ENCODE results near the gene OR11H7. TPM values are rescaled to one million over a fixed set of nuclear protein-coding genes. Genes with fewer than 3 reads are reported as not detected.

Gene OR11H7
- polyA plus RNA-seq (2013) = not detected in 2 replicates

GRCh38 chr14:20228681-20229080 is at the start of gene OR11H7:
TSS of gene OR11H7 (plus strand) at chr14:20228981.
- no peak within 1 kb of the TSS for H3K4ac ChIP-seq (ENCODE audit: low read depth, low read length)
- WGBS (ENCODE audit: extremely low coverage, insufficient coverage, insufficient read length) = no CpG with 5 or more reads among the region's 1 CpG
- no peak within 1 kb of the TSS for H3K14ac ChIP-seq (ENCODE audit: low read length)
- H3K27me3 ChIP-seq (ENCODE audit: insufficient read depth, low read length) = peaks cover 2% of the 10 kb centered on the region
- H3K79me1 ChIP-seq (ENCODE audit: low read length) = no peaks in the 10 kb centered on the region
- H3K4me1 ChIP-seq (ENCODE audit: control insufficient read depth in 1 of 2, insufficient read depth in 2 of 2, low read length in 2 of 2) = no peaks in the 10 kb centered on the region
- no peak within 1 kb of the TSS for H3K23ac ChIP-seq (ENCODE audit: low read length)
- H4K12ac ChIP-seq (ENCODE audit: low read depth, low read length) = no peak within 1 kb of the TSS
- H2BK120ac ChIP-seq (ENCODE audit: insufficient read depth, low read length, poor library complexity) = no peak within 1 kb of the TSS
- no peak within 1 kb of the TSS for H2AK5ac ChIP-seq (ENCODE audit: low read length)
- no peak within 1 kb of the TSS for H4K91ac ChIP-seq (ENCODE audit: low read depth, low read length)
- peaks cover 11% of the 10 kb centered on the region for H3K9me3 ChIP-seq (ENCODE audit: insufficient read depth, low read depth, low read length)
- no peak within 1 kb of the TSS for H3K27ac ChIP-seq (ENCODE audit: low read depth, low read length)
- H2AFZ ChIP-seq (ENCODE audit: insufficient read depth, low read length, poor library complexity) = no peak within 1 kb of the TSS
- no peak within 1 kb of the TSS for H2BK12ac ChIP-seq (ENCODE audit: low read length)
- H3K9ac ChIP-seq (ENCODE audit: low read length) = no peak within 1 kb of the TSS
- no peak within 1 kb of the TSS for H3K4me2 ChIP-seq (ENCODE audit: low read length)
- H3K79me2 ChIP-seq (ENCODE audit: control insufficient read depth, insufficient read depth, low read length, poor library complexity) = no peaks in the 10 kb centered on the region
- no peaks in the 10 kb centered on the region for H3K36me3 ChIP-seq (ENCODE audit: control insufficient read depth in 1 of 2, insufficient read depth in 2 of 2, low read length in 2 of 2)
- H3K18ac ChIP-seq (ENCODE audit: low read length) = no peak within 1 kb of the TSS
- no peak for DNase-seq
- no peak within 1 kb of the TSS for H4K8ac ChIP-seq (ENCODE audit: low read depth, low read length)
- no peak within 1 kb of the TSS for H3K4me3 ChIP-seq (ENCODE audit: low read depth, low read length)
- H2BK5ac ChIP-seq (ENCODE audit: low read depth, low read length, poor library complexity) = no peak within 1 kb of the TSS

GRCh38 chr14:20179218-20179617 is 49.6 kb upstream of the OR11H7 start:
- H3K27ac ChIP-seq (ENCODE audit: low read depth, low read length) = no peak overlapping the region
- H3K9me3 ChIP-seq (ENCODE audit: insufficient read depth, low read depth, low read length) = peaks cover 20% of the 10 kb centered on the region
- H3K23ac ChIP-seq (ENCODE audit: low read length) = no peak overlapping the region
- H2BK120ac ChIP-seq (ENCODE audit: insufficient read depth, low read length, poor library complexity) = no peak overlapping the region
- H2BK5ac ChIP-seq (ENCODE audit: low read depth, low read length, poor library complexity) = no peak overlapping the region
- H3K4ac ChIP-seq (ENCODE audit: low read depth, low read length) = no peak overlapping the region
- no peaks in the 10 kb centered on the region for H3K79me1 ChIP-seq (ENCODE audit: low read length)
- H3K14ac ChIP-seq (ENCODE audit: low read length) = no peak overlapping the region
- H3K4me1 ChIP-seq (ENCODE audit: control insufficient read depth in 1 of 2, insufficient read depth in 2 of 2, low read length in 2 of 2) = no peaks in the 10 kb centered on the region
- H2AK5ac ChIP-seq (ENCODE audit: low read length) = no peak overlapping the region
- no peak overlapping the region for H2AFZ ChIP-seq (ENCODE audit: insufficient read depth, low read length, poor library complexity)
- WGBS (ENCODE audit: extremely low coverage, insufficient coverage, insufficient read length) = no CpG with 5 or more reads among the region's 5 CpGs
- H3K27me3 ChIP-seq (ENCODE audit: insufficient read depth, low read length) = no peaks in the 10 kb centered on the region
- H3K18ac ChIP-seq (ENCODE audit: low read length) = no peak overlapping the region
- no peak overlapping the region for H3K4me3 ChIP-seq (ENCODE audit: low read depth, low read length)
- H4K91ac ChIP-seq (ENCODE audit: low read depth, low read length) = no peak overlapping the region
- H3K36me3 ChIP-seq (ENCODE audit: control insufficient read depth in 1 of 2, insufficient read depth in 2 of 2, low read length in 2 of 2) = no peaks in the 10 kb centered on the region
- no peak overlapping the region for H3K4me2 ChIP-seq (ENCODE audit: low read length)
- no peaks in the 10 kb centered on the region for H3K79me2 ChIP-seq (ENCODE audit: control insufficient read depth, insufficient read depth, low read length, poor library complexity)
- no peak overlapping the region for H4K12ac ChIP-seq (ENCODE audit: low read depth, low read length)
- DNase-seq = no peak
- H4K8ac ChIP-seq (ENCODE audit: low read depth, low read length) = no peak overlapping the region
- H2BK12ac ChIP-seq (ENCODE audit: low read length) = no peak overlapping the region
- no peak overlapping the region for H3K9ac ChIP-seq (ENCODE audit: low read length)

GRCh38 chr14:20179880-20180279 is 48.9 kb upstream of the OR11H7 start:
- H2BK120ac ChIP-seq (ENCODE audit: insufficient read depth, low read length, poor library complexity) = no peak overlapping the region
- no peak overlapping the region for H3K27ac ChIP-seq (ENCODE audit: low read depth, low read length)
- no peak overlapping the region for H3K4me2 ChIP-seq (ENCODE audit: low read length)
- H3K4me3 ChIP-seq (ENCODE audit: low read depth, low read length) = no peak overlapping the region
- no peak overlapping the region for H2BK12ac ChIP-seq (ENCODE audit: low read length)
- H3K27me3 ChIP-seq (ENCODE audit: insufficient read depth, low read length) = no peaks in the 10 kb centered on the region
- no CpG with 5 or more reads among the region's 2 CpGs for WGBS (ENCODE audit: extremely low coverage, insufficient coverage, insufficient read length)
- H3K18ac ChIP-seq (ENCODE audit: low read length) = no peak overlapping the region
- no peaks in the 10 kb centered on the region for H3K79me2 ChIP-seq (ENCODE audit: control insufficient read depth, insufficient read depth, low read length, poor library complexity)
- no peak overlapping the region for H2AFZ ChIP-seq (ENCODE audit: insufficient read depth, low read length, poor library complexity)
- no peaks in the 10 kb centered on the region for H3K36me3 ChIP-seq (ENCODE audit: control insufficient read depth in 1 of 2, insufficient read depth in 2 of 2, low read length in 2 of 2)
- no peaks in the 10 kb centered on the region for H3K4me1 ChIP-seq (ENCODE audit: control insufficient read depth in 1 of 2, insufficient read depth in 2 of 2, low read length in 2 of 2)
- H3K79me1 ChIP-seq (ENCODE audit: low read length) = no peaks in the 10 kb centered on the region
- H3K9me3 ChIP-seq (ENCODE audit: insufficient read depth, low read depth, low read length) = peaks cover 22% of the 10 kb centered on the region
- H3K9ac ChIP-seq (ENCODE audit: low read length) = no peak overlapping the region
- DNase-seq = no peak
- H4K12ac ChIP-seq (ENCODE audit: low read depth, low read length) = no peak overlapping the region
- H2BK5ac ChIP-seq (ENCODE audit: low read depth, low read length, poor library complexity) = no peak overlapping the region
- H3K4ac ChIP-seq (ENCODE audit: low read depth, low read length) = no peak overlapping the region
- no peak overlapping the region for H2AK5ac ChIP-seq (ENCODE audit: low read length)
- no peak overlapping the region for H4K8ac ChIP-seq (ENCODE audit: low read depth, low read length)
- no peak overlapping the region for H3K23ac ChIP-seq (ENCODE audit: low read length)
- H3K14ac ChIP-seq (ENCODE audit: low read length) = no peak overlapping the region
- no peak overlapping the region for H4K91ac ChIP-seq (ENCODE audit: low read depth, low read length)

GRCh38 chr14:20180486-20180885 is 48.3 kb upstream of the OR11H7 start:
- no peak overlapping the region for H3K9ac ChIP-seq (ENCODE audit: low read length)
- H3K9me3 ChIP-seq (ENCODE audit: insufficient read depth, low read depth, low read length) = peaks cover 20% of the 10 kb centered on the region
- no peak overlapping the region for H4K91ac ChIP-seq (ENCODE audit: low read depth, low read length)
- H2AK5ac ChIP-seq (ENCODE audit: low read length) = no peak overlapping the region
- no peaks in the 10 kb centered on the region for H3K79me1 ChIP-seq (ENCODE audit: low read length)
- H2BK12ac ChIP-seq (ENCODE audit: low read length) = no peak overlapping the region
- H2BK5ac ChIP-seq (ENCODE audit: low read depth, low read length, poor library complexity) = no peak overlapping the region
- no peak overlapping the region for H3K4me3 ChIP-seq (ENCODE audit: low read depth, low read length)
- no peak overlapping the region for H2BK120ac ChIP-seq (ENCODE audit: insufficient read depth, low read length, poor library complexity)
- no peak overlapping the region for H3K4me2 ChIP-seq (ENCODE audit: low read length)
- no peak overlapping the region for H3K4ac ChIP-seq (ENCODE audit: low read depth, low read length)
- no peak overlapping the region for H3K23ac ChIP-seq (ENCODE audit: low read length)
- no peaks in the 10 kb centered on the region for H3K36me3 ChIP-seq (ENCODE audit: control insufficient read depth in 1 of 2, insufficient read depth in 2 of 2, low read length in 2 of 2)
- H4K12ac ChIP-seq (ENCODE audit: low read depth, low read length) = no peak overlapping the region
- no peak overlapping the region for H2AFZ ChIP-seq (ENCODE audit: insufficient read depth, low read length, poor library complexity)
- no peak for DNase-seq
- no peaks in the 10 kb centered on the region for H3K4me1 ChIP-seq (ENCODE audit: control insufficient read depth in 1 of 2, insufficient read depth in 2 of 2, low read length in 2 of 2)
- no peaks in the 10 kb centered on the region for H3K79me2 ChIP-seq (ENCODE audit: control insufficient read depth, insufficient read depth, low read length, poor library complexity)
- no peak overlapping the region for H3K27ac ChIP-seq (ENCODE audit: low read depth, low read length)
- no peak overlapping the region for H3K14ac ChIP-seq (ENCODE audit: low read length)
- no peaks in the 10 kb centered on the region for H3K27me3 ChIP-seq (ENCODE audit: insufficient read depth, low read length)
- WGBS (ENCODE audit: extremely low coverage, insufficient coverage, insufficient read length) = no CpG with 5 or more reads among the region's 2 CpGs
- H4K8ac ChIP-seq (ENCODE audit: low read depth, low read length) = no peak overlapping the region
- H3K18ac ChIP-seq (ENCODE audit: low read length) = no peak overlapping the region
